DMS153 (cell line): Measurements from ENCODE around the gene RNF126.
"Not testable (repeated sequence)": the region's sequence is repeated elsewhere in the genome, so short reads cannot be mapped to it uniquely, and the experiment has no call there.

Experiments
- DNase-seq: peaks from one replicate; lab custom pipeline; 2025; lab: John Stamatoyannopoulos, UW

Gene RNF126

DNA sequence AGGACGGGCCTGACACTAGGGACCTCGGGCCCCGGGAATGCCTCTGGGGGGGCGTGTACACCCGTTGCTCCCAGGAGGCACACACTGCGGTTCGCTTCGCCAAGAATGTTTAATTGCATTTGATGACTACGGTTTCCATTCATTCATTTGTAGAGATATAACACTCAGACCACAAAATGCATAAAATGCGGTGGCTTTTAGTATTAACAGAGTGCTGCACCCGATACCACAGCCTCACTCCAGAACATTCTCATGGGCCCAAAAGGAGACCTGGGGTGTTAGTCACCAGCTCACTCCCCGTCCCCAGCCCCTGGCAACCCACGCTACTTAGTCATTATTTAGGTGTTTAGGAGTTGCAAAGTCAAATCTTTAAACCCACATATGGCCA lies 51.5 kb downstream of the RNF126 start:
- no peak for DNase-seq

DNA sequence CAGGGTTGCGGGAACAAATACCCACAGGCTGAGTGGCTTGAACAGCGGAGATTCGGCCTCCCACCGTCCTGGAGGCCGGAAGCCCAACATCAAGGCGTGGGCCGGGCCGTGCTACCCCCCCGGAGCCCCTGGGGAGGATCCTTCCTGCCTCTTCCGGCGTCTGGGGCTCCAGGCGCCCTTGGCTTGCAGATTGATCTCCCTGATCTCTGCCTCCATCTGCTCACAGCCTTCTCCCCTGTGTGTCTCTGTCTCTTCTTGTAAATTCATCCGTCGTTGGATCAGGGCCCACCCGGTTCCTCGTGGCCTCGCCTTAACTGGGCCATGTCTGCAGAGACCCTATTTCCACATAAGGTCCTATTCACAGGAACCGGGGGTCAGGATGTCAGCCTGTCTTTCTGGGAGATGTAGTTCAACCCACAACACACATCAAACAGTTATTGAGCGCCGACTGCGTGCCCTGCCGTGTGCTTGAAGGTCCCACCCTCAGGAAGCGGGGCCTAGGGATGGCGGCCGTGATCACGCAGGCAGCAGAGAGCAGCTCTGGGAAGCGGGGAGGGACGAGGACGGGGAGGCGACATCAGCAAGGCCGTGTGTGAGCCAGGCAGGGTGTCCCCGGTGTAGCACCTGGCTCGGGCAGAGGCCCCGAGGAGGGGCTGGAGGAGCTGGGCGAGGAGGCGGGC lies 52.1 kb downstream of the RNF126 start:
- peak; percentile 10 for DNase-seq

DNA sequence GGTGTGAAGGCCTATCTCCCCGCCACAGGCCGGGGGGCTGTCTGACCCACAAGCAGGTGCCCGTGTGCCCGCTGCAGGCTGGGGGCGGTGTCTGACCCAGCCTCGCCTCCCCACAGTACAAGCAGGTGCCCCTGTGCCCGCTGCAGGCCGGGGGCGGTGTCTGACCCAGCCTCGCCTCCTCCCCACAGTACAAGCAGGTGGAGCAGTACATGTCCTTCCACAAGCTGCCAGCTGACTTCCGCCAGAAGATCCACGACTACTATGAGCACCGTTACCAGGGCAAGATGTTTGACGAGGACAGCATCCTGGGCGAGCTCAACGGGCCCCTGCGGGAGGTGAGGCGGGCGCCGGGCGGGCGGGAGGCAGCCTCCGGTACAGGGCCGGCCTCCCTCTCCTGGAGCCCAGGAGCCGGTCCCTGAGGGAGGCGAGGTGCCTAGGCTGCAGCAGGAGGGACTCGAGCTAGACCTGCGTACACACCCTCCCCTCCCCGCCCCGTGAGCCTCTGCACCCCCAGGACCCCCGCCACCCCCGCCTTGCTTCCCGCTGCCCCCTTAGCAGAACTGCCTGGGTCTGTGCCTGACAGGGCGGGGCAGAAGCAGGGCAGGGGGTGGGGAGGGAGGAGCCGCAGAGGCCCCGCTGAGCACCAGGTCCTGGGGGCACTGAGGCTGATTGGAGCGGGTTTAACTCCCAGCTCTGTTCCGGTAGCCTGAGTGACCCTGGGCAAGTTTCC lies 52.8 kb downstream of the RNF126 start:
- DNase-seq, result no peak

DNA sequence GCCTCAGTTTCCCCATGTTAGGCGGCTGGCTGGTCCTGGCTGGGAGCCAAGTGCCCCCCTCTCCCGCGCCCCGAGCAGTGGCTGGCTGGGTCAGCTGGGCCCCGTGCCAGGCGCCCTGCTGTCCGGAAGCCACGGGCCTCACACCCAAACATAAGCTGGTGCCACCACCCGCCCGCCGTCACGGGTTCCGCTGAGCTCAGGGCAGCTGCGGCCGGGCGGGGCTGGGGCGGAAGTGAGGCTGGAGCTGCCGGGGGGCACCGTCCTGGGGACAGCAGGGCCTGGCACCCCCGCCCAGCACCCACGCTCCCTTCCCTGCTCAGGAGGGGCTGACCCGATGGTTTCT lies 54.0 kb downstream of the RNF126 start:
- DNase-seq, result no peak

DNA sequence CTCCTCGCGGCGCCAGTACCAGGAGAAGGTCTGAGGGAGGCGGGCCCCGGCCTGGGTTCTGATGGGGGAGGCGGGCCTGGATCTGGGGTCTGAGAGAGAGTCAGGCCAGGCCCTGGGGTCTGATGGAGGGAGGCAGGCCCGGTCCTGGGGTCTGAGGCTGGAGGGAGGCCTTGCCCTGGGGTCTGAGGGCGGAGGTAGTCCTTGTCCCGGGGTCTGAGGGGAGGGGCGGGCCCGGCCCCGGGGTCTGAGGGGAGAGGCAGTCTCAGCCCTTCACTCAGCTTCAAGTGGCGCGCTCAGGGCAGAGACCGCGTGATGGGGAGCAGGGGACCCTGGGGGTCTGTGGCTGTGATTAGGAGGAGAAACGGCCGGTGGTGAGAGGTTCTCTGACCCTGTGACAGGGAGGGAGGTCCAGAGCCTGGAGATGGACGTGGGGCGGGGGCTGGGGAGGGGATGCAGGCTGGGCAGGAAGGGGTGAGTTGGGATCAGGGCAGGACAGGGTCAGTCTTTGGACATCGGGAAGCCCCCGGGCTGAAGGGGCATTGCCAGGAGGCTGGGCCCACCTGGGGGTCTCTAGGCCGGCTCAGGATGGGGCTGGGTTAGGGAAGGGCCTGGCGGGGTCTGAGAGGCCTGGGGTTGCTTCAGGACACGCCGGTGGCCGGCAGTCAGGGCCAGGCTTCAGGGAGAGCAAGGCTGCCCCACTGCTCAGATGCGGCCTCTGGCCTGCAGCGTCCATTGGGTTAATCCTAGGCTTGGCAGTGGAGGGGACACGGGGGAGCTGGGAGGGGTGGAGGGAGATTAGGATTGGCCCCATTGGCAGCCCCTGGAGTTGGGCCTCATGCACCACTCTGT lies 54.6 kb downstream of the RNF126 start:
- no peak for DNase-seq

DNA sequence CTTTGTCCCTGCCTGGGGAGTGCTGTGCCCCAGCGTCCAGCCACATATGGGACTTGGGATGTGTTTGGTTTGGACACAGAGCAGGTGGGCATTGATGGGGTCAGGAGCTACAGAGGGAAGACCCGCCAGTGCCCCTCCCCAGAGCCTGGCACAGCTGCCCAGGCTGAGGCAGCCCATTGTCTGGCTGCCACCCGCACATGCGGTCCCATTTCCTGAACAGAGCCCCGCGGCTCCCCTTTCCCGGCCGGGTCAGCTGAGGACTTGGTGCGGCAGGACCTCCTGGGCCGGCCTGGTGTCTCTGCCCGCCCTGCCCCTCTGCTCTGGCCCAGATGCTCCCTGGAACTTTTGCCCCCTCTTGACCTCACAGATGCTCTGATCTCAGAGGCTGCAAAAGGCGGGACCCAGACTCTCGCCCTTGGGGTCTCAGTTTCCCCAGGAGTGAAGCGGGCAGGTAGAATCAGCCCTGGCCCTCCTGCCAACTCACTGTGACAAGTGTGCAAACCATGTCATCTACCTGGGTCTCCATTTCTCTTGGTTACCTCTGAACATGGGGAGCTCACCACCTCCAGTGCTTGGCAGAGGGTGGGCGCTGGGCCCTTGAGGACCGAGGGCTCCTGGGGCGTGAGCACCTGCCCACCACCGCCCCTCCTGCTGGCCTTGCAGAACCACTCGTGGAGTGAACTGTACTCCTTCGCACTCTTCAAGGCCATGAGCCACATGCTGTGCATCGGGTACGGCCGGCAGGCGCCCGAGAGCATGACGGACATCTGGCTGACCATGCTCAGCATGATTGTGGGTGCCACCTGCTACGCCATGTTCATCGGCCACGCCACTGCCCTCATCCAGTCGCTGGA lies 55.5 kb downstream of the RNF126 start:
- no peak for DNase-seq

DNA sequence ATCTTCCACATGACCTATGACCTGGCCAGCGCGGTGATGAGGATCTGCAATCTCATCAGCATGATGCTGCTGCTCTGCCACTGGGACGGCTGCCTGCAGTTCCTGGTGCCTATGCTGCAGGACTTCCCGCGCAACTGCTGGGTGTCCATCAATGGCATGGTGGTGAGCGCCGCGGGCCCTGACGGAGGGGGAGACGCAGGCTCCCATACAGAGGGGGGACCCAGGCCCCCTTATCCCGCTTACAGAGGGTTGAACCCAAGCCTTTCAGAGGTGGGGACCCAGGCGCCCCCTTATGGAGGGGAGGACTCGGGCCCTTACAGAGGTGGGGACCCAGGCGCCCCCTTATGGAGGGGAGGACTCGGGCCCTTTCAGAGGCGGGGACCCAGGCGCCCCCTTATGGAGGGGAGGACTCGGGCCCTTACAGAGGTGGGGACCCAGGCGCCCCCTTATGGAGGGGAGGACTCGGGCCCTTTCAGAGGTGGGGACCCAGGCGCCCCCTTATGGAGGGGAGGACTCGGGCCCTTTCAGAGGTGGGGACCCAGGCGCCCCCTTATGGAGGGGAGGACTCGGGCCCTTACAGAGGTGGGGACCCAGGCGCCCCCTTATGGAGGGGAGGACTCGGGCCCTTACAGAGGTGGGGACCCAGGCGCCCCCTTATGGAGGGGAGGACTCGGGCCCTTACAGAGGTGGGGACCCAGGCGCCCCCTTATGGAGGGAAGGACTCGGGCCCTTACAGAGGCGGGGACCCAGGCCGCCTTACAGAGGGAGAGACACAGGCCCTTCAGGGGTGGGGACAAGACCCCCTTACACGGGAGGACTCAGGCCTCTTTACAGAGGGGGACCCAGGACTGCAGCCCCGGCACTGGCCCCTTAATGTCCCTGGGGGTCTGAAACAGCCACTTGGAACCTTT lies 57.7 kb downstream of the RNF126 start:
- not testable (repeated sequence) for DNase-seq

DNA sequence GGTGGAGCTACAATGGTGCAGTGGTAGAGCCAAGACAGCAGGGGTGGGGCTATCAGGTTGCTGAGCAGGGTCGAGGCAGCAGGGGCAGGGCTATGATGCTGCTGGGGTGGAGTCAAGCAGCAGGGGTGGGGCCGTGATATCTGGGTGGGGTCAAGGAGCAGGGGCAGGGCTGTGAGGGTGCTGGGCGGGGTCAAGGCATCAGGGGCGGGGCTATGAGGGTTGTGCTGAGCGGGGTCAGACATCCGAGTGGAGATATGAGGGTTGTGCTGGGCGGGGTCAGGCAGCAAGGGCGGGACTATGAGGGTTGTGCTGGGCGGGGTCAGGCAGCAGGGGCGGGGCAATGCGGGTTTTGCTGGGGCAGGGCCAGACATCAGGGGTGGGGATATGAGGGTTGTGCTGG lies 58.7 kb downstream of the RNF126 start:
- DNase-seq, result no peak

DNA sequence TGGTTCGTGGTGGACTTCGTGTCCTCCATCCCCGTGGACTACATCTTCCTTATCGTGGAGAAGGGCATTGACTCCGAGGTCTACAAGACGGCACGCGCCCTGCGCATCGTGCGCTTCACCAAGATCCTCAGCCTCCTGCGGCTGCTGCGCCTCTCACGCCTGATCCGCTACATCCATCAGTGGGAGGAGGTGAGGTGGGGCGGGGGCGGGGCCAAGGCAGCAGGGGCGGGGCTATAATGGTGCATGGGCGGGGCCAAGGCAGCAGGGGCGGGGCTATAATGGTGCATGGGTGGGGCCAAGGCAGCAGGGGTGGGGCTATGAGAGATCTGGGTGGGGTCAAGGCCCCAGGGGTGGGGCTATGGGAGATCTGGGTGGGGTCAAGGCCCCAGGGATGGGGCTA lies 59.2 kb downstream of the RNF126 start:
- DNase-seq, result not testable (repeated sequence)

DNA sequence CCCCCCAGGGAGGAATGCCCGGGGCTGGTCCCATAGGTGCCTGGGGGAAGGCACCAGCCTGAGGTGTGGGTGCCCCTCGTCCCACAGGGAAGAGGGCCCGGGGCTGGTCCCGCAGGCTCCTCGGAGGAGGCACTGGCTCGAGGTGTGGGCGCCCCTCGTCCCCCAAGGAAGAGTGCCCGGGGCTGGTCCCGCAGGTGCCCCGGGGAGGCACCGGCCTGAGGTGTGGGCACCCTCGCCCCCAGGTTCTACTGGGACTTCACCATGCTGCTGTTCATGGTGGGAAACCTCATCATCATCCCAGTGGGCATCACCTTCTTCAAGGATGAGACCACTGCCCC lies 59.7 kb downstream of the RNF126 start:
- not testable (repeated sequence) for DNase-seq

DNA sequence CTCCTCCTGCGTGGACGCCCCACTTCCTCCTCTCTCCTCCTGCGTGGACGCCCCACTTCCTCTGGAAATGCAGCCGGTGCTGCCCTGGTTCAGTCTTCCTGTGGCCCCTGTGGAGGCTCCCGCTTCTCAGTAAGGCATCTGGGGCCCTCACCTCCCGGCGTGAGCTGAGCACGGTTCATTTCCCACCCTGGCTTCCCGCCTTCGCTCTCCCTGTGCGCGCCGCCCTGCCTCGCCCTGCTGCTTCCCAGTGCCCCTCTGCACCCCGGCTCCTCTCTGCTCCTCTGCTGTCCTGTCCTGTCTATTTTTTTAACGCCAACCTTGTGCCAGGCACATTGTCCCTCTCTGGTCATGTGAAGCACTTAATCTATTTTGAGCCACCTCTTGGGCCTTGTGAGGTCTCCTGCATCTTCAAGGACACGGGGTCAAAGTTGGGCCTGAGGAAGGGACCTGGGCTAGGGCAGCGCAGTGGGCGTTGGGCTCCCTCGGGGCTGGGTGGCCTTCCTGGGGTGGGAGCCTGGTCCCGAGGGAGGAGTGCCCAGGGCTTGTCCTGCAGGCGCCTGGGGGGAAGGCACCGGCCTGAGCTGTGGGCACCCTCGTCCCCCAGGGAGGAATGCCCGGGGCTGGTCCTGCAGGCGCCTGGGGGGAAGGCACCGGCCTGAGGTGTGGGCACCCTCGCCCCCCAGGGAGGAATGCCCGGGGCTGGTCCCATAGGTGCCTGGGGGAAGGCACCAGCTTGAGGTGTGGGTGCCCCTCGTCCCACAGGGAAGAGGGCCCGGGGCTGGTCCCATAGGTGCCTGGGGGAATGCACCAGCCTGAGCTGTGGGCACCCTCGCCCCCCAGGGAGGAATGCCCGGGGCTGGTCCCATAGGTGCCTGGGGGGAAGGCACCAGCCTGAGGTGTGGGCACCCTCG lies 60.4 kb downstream of the RNF126 start:
- no peak for DNase-seq

DNA sequence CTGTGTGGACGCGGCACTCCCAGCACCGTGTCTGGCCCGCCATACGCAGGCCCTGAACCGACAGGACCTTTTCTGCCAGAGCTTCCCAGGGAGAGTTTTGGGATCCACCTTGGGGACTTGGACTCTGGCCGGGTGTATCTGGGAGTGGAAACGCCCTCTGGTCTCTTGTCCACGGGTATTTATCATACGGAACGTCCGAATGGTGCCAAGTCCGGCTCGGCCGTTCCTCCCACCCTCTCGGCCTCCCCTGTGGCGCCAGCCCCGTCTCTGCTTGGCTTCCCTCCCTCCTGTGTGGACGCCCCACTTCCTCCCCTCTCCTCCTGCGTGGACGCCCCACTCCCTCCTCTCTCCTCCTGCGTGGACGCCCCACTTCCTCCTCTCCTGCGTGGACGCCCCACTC lies 61.2 kb downstream of the RNF126 start:
- DNase-seq, result no peak

DNA sequence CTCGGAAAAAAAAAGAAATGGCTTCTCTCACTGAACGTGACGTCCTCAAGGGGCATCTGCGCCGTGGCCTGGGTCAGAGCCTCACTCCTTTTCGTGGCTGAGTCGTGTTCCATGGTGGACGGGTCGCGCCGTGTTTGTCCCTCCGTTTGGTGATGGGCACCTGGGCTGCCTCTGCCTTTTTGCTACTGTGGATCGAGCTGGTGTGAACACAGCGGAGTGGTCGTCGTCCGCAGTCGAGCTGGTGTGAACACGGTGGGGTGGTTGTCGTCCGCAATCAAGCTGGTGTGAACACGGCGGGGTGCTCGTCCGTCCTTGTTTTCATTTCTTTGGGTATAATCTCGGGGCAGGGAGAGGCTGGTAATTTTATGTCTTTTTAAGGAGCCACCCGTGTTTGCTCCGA lies 61.7 kb downstream of the RNF126 start:
- no peak for DNase-seq
